A673 (cell line): Measurements from ENCODE around the gene SDSL.

Experiments used
- CTCF ChIP-seq: fragments of 300-800, 200-600 bp; sonication (generic); conservative IDR thresholded peaks from 2 replicates; pipeline ENCODE4 v1.5.1; 2017; ENCODE audit warnings: low read depth, mild to moderate bottlenecking, antibody characterized with exemption, low read length, moderate library complexity, mixed read lengths
- EZH2 ChIP-seq: fragments of 200-600 bp; sonication (generic); IDR thresholded peaks from 2 replicates; pipeline ENCODE4 v1.6.1; 2017; ENCODE audit warnings: borderline replicate concordance, low read depth, mild to moderate bottlenecking, mixed read lengths, antibody characterized with exemption, low read length; ENCODE audit not compliant: poor library complexity, severe bottlenecking

GRCh38 chr12:113385282-113385882 lies 36.8 kb upstream of the SDSL start:
- TF ChIP-seq CTCF (no peak), EZH2 (no peak)
